Uterus (tissue), 4 donors: ENCODE data around the gene NPHP4. TPM values are rescaled to one million over a fixed set of nuclear protein-coding genes. Genes with fewer than 3 reads are reported as not detected.

Experiments
- DNase-seq, 2 donors: peaks; one replicate each; pipeline ENCODE4 v3.0.0-alpha.2; 2019 to 2020
- H3K27ac ChIP-seq, 2 donors: fragments of 200-600 bp; sonication (generic); 1 replicate in 1 of 2; 2 replicates in 1 of 2; pipeline ENCODE4 v1.5.1; 2016 to 2018
- H3K27me3 ChIP-seq, 2 donors: fragments of 200-600 bp; sonication (generic); one replicate each; pipeline ENCODE4 v1.5.1; 2018 to 2019; ENCODE audit warnings: control low read depth in 1 of 2
- H3K36me3 ChIP-seq, 2 donors: fragments of 200-600 bp; sonication (generic); one replicate each; pipeline ENCODE4 v1.5.1; 2019; ENCODE audit warnings: control low read depth in 1 of 2
- H3K4me1 ChIP-seq, 2 donors: fragments of 200-600 bp; sonication (generic); one replicate each; pipeline ENCODE4 v1.5.1; 2018 to 2019; ENCODE audit warnings: control low read depth in 1 of 2
- H3K4me3 ChIP-seq, 2 donors: fragments of 200-600 bp; sonication (generic); 1 replicate in 1 of 2; 2 replicates in 1 of 2; pipeline ENCODE4 v1.5.1; 2018 to 2019; ENCODE audit warnings: mild to moderate bottlenecking in 1 of 2
- H3K9me3 ChIP-seq, 2 donors: fragments of 200-600 bp; sonication (generic); one replicate each; pipeline ENCODE4 v1.5.1; 2019; ENCODE audit warnings: control low read depth in 1 of 2
- POLR2A ChIP-seq, 2 donors: fragments of 450-650 bp; IDR thresholded peaks; one replicate each; pipeline ENCODE4 v1.6.1; 2016; ENCODE audit warnings: antibody characterized with exemption in 2 of 2, mild to moderate bottlenecking in 1 of 2, moderate library complexity in 1 of 2
- intact Hi-C: fragments of 100-400 bp; cut with DNase I; formaldehyde crosslinking; loops from one replicate; pipeline ENCODE4 v1.15.1; 2023; ENCODE audit warnings: low total_unique reads
- total RNA-seq, 4 donors: library from RNA; depleted of rRNA in 3 of 4; stranded (reverse); fragments of >200 nt in 3 of 4; gene quantifications; one replicate each; pipeline versions ENCODE4 v1.1.0 to v1.2.4, GENCODE V29; 2014 to 2023
- TF ChIP-seq, protein P1 (sequence below), 4 experiments: fragments of 200-600 bp in 2 of 4; fragments of 450-650 bp in 2 of 4; sonication (generic) in 2 of 4; IDR thresholded peaks; one replicate each; pipeline ENCODE4 v1.5.1; 2016 to 2019; ENCODE audit warnings: antibody characterized with exemption in 4 of 4, mild to moderate bottlenecking in 2 of 4, moderate library complexity in 1 of 4
- donor health status: DM: yes; HTN: yes; CAD: no.

The NPHP4 gene
- total RNA-seq, 4 donors from 2014 or later, result 1.3 to 16.2 (median 7.0) TPM

DNA sequence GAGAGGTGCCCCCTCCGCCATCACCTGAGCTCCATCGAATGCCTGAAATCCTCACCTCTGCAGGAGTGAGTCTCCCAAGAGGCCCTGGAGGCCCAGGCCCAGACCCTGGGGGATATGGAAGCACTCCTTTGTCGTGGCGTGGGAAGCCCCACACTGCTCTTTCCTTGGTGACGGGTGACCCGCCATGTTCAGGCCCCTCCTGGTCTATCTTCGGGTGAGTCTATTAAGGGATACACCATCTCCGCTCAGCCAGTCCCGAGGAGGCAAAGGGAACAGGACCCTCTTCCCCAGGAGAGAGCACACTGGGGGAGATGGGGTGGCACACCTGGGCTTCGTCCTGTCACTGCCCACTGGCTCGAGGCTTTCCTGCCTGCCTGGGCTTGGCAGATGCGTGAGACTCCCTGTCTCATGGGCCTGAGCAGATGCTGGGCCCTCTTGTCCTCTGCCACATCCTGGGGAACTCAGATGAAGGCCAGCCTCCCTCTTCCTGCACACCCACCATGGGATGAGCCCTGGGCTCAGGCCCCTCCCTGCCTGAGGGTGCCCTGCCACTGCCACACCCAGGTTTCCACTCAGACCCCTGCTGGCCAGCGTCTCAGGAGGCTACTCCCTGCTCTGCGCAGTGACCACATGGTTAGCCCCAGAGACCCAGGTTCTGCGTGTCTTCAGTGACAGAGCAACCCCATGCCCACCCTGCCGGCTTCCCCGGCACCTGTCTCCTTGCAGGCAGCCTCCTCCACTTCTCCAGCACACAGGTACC is 3.8 kb upstream of the NPHP4 start:
- H3K4me3 ChIP-seq, result no peak overlapping the region
- H3K4me1 ChIP-seq, result peaks cover 0 to 6% of the 10 kb centered on the region in 2 donors
- no peak for TF ChIP-seq POLR2A (IDR thresholded peaks at IDR 0.05)
- TF ChIP-seq, protein P1, sequence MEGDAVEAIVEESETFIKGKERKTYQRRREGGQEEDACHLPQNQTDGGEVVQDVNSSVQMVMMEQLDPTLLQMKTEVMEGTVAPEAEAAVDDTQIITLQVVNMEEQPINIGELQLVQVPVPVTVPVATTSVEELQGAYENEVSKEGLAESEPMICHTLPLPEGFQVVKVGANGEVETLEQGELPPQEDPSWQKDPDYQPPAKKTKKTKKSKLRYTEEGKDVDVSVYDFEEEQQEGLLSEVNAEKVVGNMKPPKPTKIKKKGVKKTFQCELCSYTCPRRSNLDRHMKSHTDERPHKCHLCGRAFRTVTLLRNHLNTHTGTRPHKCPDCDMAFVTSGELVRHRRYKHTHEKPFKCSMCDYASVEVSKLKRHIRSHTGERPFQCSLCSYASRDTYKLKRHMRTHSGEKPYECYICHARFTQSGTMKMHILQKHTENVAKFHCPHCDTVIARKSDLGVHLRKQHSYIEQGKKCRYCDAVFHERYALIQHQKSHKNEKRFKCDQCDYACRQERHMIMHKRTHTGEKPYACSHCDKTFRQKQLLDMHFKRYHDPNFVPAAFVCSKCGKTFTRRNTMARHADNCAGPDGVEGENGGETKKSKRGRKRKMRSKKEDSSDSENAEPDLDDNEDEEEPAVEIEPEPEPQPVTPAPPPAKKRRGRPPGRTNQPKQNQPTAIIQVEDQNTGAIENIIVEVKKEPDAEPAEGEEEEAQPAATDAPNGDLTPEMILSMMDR (IDR thresholded peaks at IDR 0.05), result no peak
- no peaks in the 10 kb centered on the region for H3K27me3 ChIP-seq
- H3K36me3 ChIP-seq, result no peaks in the 10 kb centered on the region
- no peak overlapping the region for H3K27ac ChIP-seq
- H3K9me3 ChIP-seq, result no peaks in the 10 kb centered on the region
- no peak for DNase-seq
- intact Hi-C loops, result no loop called here

DNA sequence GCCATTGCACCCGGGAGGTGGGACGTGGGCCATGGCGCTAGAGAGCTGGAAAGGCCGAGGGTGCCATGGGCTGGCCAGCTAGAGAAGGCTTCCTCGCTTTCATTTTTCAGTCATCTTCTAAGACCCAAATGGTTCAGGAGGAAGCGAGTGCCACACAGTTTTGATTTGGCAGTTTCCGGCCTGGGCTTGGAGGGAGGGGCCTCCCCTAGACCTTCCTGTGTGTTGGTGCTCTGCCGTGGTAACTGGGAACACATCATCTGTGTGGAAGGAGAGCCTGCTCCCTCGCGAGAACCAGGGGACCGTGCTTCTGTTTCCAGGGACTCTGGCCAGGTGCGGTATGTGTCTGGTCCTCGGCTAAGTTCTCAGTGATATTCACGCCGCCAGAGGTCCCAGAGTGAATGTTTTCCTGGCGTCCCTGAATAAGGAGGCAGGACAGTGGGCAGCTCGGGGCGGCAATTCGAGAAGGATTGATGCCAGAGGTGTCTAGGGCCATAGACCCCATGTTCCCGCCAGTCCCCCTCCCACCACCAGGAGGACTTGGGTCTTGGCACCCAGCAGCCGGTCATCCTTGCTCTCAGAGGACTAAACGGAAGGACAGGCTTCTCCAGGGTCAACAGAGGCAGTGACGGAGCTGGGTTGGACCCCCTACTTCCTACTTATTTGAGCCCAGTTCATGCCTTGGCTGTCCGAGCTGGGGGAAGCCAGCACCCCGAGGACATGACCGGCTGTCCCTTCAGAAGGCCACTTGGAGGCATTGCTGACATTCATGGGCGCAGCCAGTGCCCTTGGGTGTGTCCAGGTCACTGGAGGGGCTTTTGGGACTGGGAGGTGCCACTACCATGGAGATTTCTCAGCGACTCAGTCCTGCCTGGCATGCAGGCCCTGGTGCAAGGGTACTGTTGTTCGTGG is 2.7 kb upstream of the NPHP4 start:
- H3K27ac ChIP-seq, result no peak overlapping the region
- intact Hi-C loops, result no loop called here
- H3K36me3 ChIP-seq, result no peaks in the 10 kb centered on the region
- no peaks in the 10 kb centered on the region for H3K9me3 ChIP-seq
- no peak for DNase-seq
- H3K27me3 ChIP-seq, result no peaks in the 10 kb centered on the region
- no peak for TF ChIP-seq POLR2A (IDR thresholded peaks at IDR 0.05)
- TF ChIP-seq, protein P1 (IDR thresholded peaks at IDR 0.05), result no peak
- H3K4me3 ChIP-seq, result no peak overlapping the region
- peaks cover 3 to 6% of the 10 kb centered on the region in 2 donors for H3K4me1 ChIP-seq

DNA sequence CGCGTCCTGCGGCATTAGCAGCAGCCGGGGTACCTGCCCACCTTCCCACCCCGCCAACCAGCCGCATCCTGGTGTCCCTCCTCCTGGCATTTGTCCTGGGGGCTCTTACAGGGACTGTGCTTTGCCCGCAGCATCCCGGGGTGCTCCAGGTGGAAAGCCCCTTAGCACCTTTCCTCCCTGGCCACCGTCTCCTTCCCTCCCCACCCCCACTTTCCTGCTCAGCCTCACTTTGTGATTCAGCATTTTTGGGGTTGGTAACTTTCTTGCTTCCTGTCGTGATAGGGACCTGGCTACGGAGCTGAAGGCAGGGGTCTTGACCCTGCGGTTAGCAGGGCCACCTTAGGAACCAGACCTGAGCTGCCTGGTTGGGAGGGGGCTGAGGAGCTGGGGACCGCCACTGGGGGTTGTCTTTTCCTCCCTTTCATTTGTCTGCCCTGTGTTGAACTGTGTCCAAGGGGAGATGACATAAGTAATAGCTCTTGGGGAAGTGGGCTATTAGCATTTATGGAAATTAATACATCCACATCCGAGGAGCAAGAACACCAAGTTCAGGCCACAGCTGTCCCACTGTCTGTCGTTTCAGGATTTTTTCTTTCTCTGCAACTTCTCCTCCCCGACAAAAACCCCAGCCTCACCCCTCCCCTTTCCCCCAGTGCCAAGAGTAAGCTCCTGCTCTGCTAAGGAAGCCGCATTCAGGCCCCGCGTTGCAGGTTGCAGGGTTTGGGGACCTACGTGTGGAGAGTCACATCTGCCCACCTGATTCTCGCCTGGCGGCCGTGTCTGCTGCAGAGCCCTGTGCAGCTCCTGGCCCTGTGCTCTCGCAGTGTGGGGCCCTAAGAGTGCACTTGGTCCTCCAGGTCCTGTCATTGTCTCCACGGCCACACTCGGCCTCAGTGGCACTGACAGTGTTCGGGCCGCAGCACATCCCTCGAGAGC is 1.6 kb upstream of the NPHP4 start:
- intact Hi-C loops, result no loop called here
- Histone ChIP-seq H3K27me3 (no peaks in the 10 kb centered on the region), H3K9me3 (no peaks in the 10 kb centered on the region), H3K4me1 (peaks cover 3 to 6% of the 10 kb centered on the region in 2 donors), H3K4me3 (peak overlapping the region; percentile 77 to 83), H3K36me3 (no peaks in the 10 kb centered on the region), H3K27ac (no peak overlapping the region)
- TF ChIP-seq POLR2A (IDR thresholded peaks at IDR 0.05), result no peak
- TF ChIP-seq, protein P1 (IDR thresholded peaks at IDR 0.05), result no peak
- DNase-seq, result no peak

DNA sequence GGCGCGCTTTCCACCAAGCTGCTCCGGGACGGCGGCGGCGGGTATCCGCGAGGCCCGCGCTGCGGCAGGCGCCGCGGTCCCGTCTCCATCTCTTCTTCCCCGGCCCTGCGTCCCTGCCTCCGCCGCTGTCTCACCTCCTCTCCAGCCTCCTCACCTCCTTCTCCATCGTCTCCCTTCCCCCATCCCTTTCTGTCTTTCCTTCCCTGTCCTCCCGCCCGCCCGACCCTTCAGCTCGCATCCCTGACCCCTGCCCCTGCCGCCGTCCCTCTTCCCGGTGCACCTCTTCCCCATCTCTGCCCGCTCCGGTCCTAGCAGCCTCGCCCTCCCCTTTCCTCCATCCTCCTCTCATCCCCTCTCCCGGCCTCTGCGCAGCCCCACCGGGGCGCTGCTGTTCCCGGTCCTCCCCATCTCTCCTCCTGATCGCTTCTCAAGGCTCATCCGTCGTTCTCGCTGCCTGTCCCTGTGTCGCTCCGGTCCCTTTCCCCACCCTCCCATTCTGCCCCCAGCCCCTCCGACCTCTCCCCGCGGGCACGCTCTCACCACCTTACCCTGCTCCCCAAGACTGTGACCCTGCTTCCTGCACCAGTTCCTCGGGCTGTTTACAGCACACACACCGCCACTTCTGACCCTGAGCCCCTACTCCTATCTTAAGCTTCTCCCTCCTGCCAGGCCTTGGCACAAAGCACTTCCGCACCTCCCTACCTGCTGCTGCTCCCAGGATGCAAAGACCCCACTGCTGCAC is 760 bp upstream of the NPHP4 start:
- intact Hi-C loops, result no loop called here
- Histone ChIP-seq H3K4me1 (peaks cover 3 to 6% of the 10 kb centered on the region in 2 donors), H3K27me3 (no peaks in the 10 kb centered on the region), H3K4me3 (peak overlapping the region; percentile 77 to 83), H3K27ac (peak overlapping the region; percentile 58 to 61), H3K36me3 (no peaks in the 10 kb centered on the region), H3K9me3 (no peaks in the 10 kb centered on the region)
- no peak for TF ChIP-seq POLR2A (IDR thresholded peaks at IDR 0.05)
- TF ChIP-seq, protein P1 (IDR thresholded peaks at IDR 0.05), result no peak
- no peak for DNase-seq
